ENCODE results near the gene FAM81B. TPM values are rescaled to one million over a fixed set of nuclear protein-coding genes. Genes with fewer than 3 reads are reported as not detected.
"Not testable (repeated sequence)": the region's sequence is repeated elsewhere in the genome, so short reads cannot be mapped to it uniquely, and the experiment has no call there.

The FAM81B gene
- polyA plus RNA-seq, 1 donor from 2014 or later: not detected

DNA sequence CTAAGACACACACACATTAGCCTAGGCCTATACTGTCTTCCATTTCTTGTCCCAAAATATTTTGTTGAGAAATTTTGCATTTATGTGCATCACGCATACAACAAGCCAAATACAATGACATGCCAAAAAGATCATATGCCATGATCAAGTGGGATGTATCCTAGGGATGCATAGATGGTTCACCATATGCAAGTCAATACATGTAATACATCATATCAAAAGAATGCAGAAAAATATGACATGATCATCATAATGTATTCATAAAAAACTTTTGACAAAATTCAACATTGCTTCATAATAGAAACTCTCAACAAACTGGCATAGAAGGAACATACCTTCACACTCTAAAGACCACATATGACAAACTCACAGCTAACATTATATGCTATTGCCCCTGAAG is 5.8 kb upstream of the FAM81B start:
- Histone ChIP-seq H3F3A (ENCODE audit: insufficient read depth, low read length, poor library complexity, severe bottlenecking) (no peaks in the 10 kb centered on the region), H2AFZ (ENCODE audit: low read depth, low read length) (no peak overlapping the region), H3K36me3 (ENCODE audit: insufficient read depth, low read length) (no peaks in the 10 kb centered on the region), H3K9me3 (ENCODE audit: low read length) (no peaks in the 10 kb centered on the region), H3K4me2 (ENCODE audit: low read length) (no peak overlapping the region), H3K27me3 (ENCODE audit: insufficient read depth, low read depth, low read length) (no peaks in the 10 kb centered on the region), H3K4me3 (ENCODE audit: low read length) (no peak overlapping the region), H3K9ac (ENCODE audit: low read length) (no peak overlapping the region), H3K9me2 (ENCODE audit: insufficient read depth, low read length) (no peaks in the 10 kb centered on the region), H4K20me1 (ENCODE audit: insufficient read depth) (no peaks in the 10 kb centered on the region), H3K27ac (ENCODE audit: low read length) (no peak overlapping the region), H3K79me2 (replicated peaks; ENCODE audit: insufficient read depth, low read length) (no peaks in the 10 kb centered on the region)
- TF ChIP-seq EP300 (conservative IDR thresholded peaks at IDR 0.05; ENCODE audit: poor library complexity, severe bottlenecking) (no peak), SMC3 (conservative IDR thresholded peaks at IDR 0.05; ENCODE audit: poor library complexity) (no peak), RAD21 (conservative IDR thresholded peaks at IDR 0.05) (no peak)
- TF ChIP-seq, protein P1, sequence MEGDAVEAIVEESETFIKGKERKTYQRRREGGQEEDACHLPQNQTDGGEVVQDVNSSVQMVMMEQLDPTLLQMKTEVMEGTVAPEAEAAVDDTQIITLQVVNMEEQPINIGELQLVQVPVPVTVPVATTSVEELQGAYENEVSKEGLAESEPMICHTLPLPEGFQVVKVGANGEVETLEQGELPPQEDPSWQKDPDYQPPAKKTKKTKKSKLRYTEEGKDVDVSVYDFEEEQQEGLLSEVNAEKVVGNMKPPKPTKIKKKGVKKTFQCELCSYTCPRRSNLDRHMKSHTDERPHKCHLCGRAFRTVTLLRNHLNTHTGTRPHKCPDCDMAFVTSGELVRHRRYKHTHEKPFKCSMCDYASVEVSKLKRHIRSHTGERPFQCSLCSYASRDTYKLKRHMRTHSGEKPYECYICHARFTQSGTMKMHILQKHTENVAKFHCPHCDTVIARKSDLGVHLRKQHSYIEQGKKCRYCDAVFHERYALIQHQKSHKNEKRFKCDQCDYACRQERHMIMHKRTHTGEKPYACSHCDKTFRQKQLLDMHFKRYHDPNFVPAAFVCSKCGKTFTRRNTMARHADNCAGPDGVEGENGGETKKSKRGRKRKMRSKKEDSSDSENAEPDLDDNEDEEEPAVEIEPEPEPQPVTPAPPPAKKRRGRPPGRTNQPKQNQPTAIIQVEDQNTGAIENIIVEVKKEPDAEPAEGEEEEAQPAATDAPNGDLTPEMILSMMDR (IDR thresholded peaks at IDR 0.05; ENCODE audit: poor library complexity, severe bottlenecking): no peak
- TF ChIP-seq, protein P2, sequence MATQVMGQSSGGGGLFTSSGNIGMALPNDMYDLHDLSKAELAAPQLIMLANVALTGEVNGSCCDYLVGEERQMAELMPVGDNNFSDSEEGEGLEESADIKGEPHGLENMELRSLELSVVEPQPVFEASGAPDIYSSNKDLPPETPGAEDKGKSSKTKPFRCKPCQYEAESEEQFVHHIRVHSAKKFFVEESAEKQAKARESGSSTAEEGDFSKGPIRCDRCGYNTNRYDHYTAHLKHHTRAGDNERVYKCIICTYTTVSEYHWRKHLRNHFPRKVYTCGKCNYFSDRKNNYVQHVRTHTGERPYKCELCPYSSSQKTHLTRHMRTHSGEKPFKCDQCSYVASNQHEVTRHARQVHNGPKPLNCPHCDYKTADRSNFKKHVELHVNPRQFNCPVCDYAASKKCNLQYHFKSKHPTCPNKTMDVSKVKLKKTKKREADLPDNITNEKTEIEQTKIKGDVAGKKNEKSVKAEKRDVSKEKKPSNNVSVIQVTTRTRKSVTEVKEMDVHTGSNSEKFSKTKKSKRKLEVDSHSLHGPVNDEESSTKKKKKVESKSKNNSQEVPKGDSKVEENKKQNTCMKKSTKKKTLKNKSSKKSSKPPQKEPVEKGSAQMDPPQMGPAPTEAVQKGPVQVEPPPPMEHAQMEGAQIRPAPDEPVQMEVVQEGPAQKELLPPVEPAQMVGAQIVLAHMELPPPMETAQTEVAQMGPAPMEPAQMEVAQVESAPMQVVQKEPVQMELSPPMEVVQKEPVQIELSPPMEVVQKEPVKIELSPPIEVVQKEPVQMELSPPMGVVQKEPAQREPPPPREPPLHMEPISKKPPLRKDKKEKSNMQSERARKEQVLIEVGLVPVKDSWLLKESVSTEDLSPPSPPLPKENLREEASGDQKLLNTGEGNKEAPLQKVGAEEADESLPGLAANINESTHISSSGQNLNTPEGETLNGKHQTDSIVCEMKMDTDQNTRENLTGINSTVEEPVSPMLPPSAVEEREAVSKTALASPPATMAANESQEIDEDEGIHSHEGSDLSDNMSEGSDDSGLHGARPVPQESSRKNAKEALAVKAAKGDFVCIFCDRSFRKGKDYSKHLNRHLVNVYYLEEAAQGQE (IDR thresholded peaks at IDR 0.05; ENCODE audit: borderline replicate concordance): no peak

- H4K20me1 ChIP-seq (ENCODE audit: insufficient read depth); H3K4me3 ChIP-seq (ENCODE audit: low read length); H3K9me2 ChIP-seq (ENCODE audit: insufficient read depth, low read length); H3K27me3 ChIP-seq (ENCODE audit: insufficient read depth, low read depth, low read length); H3K36me3 ChIP-seq (ENCODE audit: insufficient read depth, low read length); H3K4me2 ChIP-seq (ENCODE audit: low read length); H3K27ac ChIP-seq (ENCODE audit: low read length); H3F3A ChIP-seq (ENCODE audit: insufficient read depth, low read length, poor library complexity, severe bottlenecking); H3K9ac ChIP-seq (ENCODE audit: low read length); H2AFZ ChIP-seq (ENCODE audit: low read depth, low read length); H3K9me3 ChIP-seq (ENCODE audit: low read length); H3K79me2 ChIP-seq (replicated peaks; ENCODE audit: insufficient read depth, low read length): not testable (repeated sequence)
These were observed 799 bp downstream of the FAM81B start for GRCh38 chr5:95391965-95392364.

DNA sequence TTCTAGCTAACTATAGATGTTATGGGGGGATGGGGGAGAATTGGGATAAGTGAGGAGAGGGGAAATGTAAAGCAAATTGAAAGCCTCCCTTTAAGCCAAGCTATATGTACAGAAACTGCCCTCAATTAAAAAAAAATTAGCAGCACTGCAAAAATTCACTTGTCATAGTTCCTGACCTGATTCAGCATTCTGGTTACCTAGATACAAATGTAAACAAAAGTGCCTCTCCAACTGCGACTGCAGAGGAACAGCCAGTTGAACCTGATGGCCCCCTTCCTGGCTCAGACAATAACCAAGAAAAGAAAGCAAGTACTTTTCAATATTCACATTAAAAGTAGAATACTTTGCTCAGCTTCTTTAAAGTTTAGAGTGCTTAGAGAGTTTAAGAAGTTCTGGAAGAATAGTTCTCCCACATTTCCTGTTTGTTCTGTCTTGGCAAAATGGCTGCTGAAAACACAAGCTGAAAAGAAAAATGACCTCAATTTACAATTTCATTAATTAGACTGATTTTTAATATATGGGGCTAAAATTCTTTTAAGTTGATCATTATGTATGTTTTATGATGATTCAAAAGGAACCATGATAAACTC is 1.5 kb downstream of the FAM81B start:
- no peaks in the 10 kb centered on the region for H3K79me2 ChIP-seq (replicated peaks; ENCODE audit: insufficient read depth, low read length)
- H3K4me3 ChIP-seq (ENCODE audit: low read length): no peak overlapping the region
- H3K9me2 ChIP-seq (ENCODE audit: insufficient read depth, low read length): no peaks in the 10 kb centered on the region
- no peaks in the 10 kb centered on the region for H3K27me3 ChIP-seq (ENCODE audit: insufficient read depth, low read depth, low read length)
- no peaks in the 10 kb centered on the region for H3F3A ChIP-seq (ENCODE audit: insufficient read depth, low read length, poor library complexity, severe bottlenecking)
- H3K27ac ChIP-seq (ENCODE audit: low read length): no peak overlapping the region
- H3K36me3 ChIP-seq (ENCODE audit: insufficient read depth, low read length): no peaks in the 10 kb centered on the region
- no peak for TF ChIP-seq POLR2AphosphoS5 (IDR thresholded peaks at IDR 0.05)
- TF ChIP-seq MXI1 (conservative IDR thresholded peaks at IDR 0.05; ENCODE audit: poor library complexity, severe bottlenecking): no peak
- TF ChIP-seq TAF1 (IDR thresholded peaks at IDR 0.05; ENCODE audit: low read depth): no peak
- TF ChIP-seq RAD21 (conservative IDR thresholded peaks at IDR 0.05): no peak
- no peak for TF ChIP-seq EP300 (conservative IDR thresholded peaks at IDR 0.05; ENCODE audit: poor library complexity, severe bottlenecking)
- TF ChIP-seq, protein P2 (IDR thresholded peaks at IDR 0.05; ENCODE audit: borderline replicate concordance): no peak
- no peak for TF ChIP-seq SMC3 (conservative IDR thresholded peaks at IDR 0.05; ENCODE audit: poor library complexity)
- TF ChIP-seq, protein P1 (IDR thresholded peaks at IDR 0.05; ENCODE audit: poor library complexity, severe bottlenecking): no peak
- TF ChIP-seq EZH2 (IDR thresholded peaks at IDR 0.05; ENCODE audit: borderline replicate concordance, insufficient read depth, low read length, poor library complexity, severe bottlenecking): no peak
- no peak overlapping the region for H3K4me2 ChIP-seq (ENCODE audit: low read length)
- H3K9ac ChIP-seq (ENCODE audit: low read length): no peak overlapping the region
- H4K20me1 ChIP-seq (ENCODE audit: insufficient read depth): no peaks in the 10 kb centered on the region
- no peak overlapping the region for H2AFZ ChIP-seq (ENCODE audit: low read depth, low read length)
- no peaks in the 10 kb centered on the region for H3K9me3 ChIP-seq (ENCODE audit: low read length)
